Activated T-helper 2 cell treated with anti-CD3 and anti-CD28 coated beads, Interferon-gamma antibody, Interleukin-2, Interleukin-4, amounts not matched to agents 10 μg/mL and 5 μg/mL and 100 μg/mL, durations not matched to agents 14 hours and 24 hours and 36 hours (primary cell): ENCODE measurements around the gene BRME1. TPM values are rescaled to one million over a fixed set of nuclear protein-coding genes. Genes with fewer than 3 reads are reported as not detected.

ENCODE experiments used
- DNase-seq: peaks from one replicate; pipeline ENCODE4 v3.0.0; 2021; ENCODE audit warnings: low spot score
- H3K27ac Mint-ChIP-seq: one replicate; pipeline ENCODE4 v1.8.0; 2021; ENCODE audit warnings: mixed read lengths
- H3K27me3 Mint-ChIP-seq: one replicate; pipeline ENCODE4 v1.8.0; 2021; ENCODE audit warnings: low read depth, mixed read lengths
- H3K36me3 Mint-ChIP-seq: one replicate; pipeline ENCODE4 v1.8.0; 2021; ENCODE audit warnings: low read depth, mixed read lengths
- H3K4me1 Mint-ChIP-seq: one replicate; pipeline ENCODE4 v1.8.0; 2021; ENCODE audit warnings: low read depth, mixed read lengths
- H3K4me3 Mint-ChIP-seq: one replicate; pipeline ENCODE4 v1.8.0; 2021; ENCODE audit warnings: low read depth, mild to moderate bottlenecking, moderate library complexity, mixed read lengths
- H3K9me3 Mint-ChIP-seq: one replicate; pipeline ENCODE4 v1.8.0; 2021; ENCODE audit warnings: mixed read lengths
- intact Hi-C: fragments of 100-400 bp; cut with micrococcal nuclease; formaldehyde crosslinking; loops from one replicate; pipeline ENCODE4 v1.15.1; 2023
- total RNA-seq: library from RNA; stranded (reverse); gene quantifications from 2 replicates; pipeline ENCODE4 v1.2.3, GENCODE V29; 2022

BRME1 gene
- total RNA-seq, 1 donor from 2014 or later, result 15.3 TPM

DNA sequence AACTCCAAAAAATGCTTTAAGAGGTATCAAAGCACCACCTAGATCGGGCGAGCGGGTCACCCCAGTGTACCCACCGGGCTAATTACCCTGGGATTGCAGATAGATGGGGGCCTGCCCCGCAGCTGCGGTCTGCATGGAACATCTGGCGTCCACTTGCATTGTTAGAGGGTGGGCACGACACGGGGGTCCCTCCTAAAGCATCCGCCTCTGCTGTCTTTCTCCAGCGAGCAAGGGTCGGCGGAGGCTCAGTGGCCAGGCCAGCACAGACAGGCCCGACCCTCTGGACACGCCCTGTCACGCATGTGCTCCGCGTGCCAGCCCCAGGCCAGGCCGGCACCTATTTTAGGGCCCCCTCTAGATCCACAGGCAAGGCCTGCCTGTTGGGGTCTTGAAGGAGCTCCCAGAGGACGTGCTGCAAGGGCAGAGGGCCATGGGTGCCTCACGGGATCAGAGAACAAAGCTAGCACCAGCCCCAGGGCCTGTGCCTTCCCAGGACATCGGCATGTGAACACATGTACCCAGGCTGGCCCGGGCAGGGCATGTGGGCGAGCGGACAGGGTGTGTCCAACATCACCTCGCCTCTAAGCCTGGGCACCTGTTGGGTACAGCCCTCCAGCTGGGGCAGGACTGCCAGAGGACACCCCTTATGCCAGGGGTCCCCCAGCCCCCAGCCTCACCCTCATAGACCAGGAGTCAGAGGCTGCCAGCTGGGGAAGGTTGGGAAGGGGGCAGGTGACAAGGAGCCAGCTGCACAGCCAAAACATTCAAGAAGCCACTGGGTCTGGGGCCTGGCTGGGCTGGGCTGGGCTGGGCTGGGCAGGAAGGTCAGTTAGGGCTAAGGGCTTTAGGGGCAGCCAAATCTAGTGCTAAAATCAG lies 64.6 kb downstream of the BRME1 start:
- Mint-ChIP-seq H3K4me1 (peaks cover 38% of the 10 kb centered on the region), H3K27me3 (no peaks in the 10 kb centered on the region), H3K9me3 (no peaks in the 10 kb centered on the region), H3K4me3 (peak overlapping the region; percentile 92), H3K27ac (peak overlapping the region; percentile 90), H3K36me3 (peaks cover 44% of the 10 kb centered on the region)
- intact Hi-C loops, result no loop called here
- DNase-seq, result no peak

DNA sequence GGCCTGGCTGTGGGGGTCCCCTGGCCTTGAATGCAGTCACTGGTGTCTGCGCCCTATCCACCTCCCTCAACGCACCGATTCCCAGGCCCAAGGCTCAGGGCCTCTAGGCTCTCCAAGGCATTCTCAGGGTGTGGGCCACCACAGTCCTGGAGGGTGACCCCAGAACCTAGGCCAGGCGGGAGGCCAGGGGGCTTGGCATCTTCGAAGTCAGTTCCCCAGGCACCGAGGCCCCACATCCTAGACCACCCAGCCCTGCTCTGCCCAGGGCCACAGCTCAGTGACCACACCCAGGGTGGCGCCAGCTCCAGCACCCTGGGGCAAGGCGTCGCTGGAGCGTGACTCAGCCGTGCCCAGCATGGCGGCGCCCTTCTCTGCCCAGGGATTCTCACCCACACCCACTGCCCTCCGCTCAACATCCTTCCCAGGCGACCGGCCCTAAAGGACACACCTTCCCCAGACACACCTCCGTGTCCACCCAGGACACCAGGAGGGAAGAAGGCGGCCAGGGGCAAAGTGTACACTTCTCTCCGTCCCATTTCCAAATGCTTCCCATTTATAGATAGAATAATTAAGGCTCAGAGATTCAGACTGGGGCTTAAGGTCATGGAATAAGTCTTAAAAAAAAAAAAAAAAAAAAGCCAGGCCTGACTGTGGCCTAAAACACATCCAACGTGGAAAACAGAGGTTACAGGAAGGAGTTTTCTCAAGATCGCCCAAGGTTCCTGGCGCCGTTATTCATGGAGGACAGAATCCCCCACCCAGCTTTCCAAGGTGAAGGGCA lies 65.4 kb downstream of the BRME1 start:
- DNase-seq, result no peak
- Mint-ChIP-seq H3K4me1 (peaks cover 35% of the 10 kb centered on the region), H3K36me3 (peaks cover 49% of the 10 kb centered on the region), H3K9me3 (no peaks in the 10 kb centered on the region), H3K27ac (peak overlapping the region; percentile 90), H3K4me3 (peak overlapping the region; percentile 92), H3K27me3 (no peaks in the 10 kb centered on the region)
- intact Hi-C loops, result no loop called here

DNA sequence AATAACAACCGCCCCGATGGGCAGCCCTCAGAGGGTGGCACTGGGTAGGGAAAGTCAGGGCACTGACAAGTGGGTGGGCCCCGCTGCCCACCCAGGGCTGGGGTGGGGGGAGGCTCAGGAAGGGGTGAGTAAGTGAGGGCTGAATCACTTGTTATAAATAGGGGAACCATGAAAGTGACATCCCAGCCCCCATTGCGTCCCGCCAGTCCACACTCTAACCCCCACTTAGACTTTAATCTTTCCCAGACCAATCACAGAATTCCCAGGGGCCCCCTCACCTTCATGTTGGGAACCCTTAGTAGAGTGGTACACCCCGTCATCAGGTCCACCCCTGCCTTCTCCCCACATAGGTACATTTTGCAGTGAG lies 66.0 kb downstream of the BRME1 start:
- Mint-ChIP-seq H3K9me3 (no peaks in the 10 kb centered on the region), H3K27me3 (no peaks in the 10 kb centered on the region), H3K36me3 (peaks cover 49% of the 10 kb centered on the region), H3K4me3 (peak overlapping the region; percentile 92), H3K27ac (peak overlapping the region; percentile 90), H3K4me1 (peaks cover 32% of the 10 kb centered on the region)
- no peak for DNase-seq
- intact Hi-C loops, result loop anchor here (1.0 to 5.0 kb wide), 4 partner anchors 7 to 1048 kb away; partner anchors contain the start of genes IER2, JUNB and STX10

DNA sequence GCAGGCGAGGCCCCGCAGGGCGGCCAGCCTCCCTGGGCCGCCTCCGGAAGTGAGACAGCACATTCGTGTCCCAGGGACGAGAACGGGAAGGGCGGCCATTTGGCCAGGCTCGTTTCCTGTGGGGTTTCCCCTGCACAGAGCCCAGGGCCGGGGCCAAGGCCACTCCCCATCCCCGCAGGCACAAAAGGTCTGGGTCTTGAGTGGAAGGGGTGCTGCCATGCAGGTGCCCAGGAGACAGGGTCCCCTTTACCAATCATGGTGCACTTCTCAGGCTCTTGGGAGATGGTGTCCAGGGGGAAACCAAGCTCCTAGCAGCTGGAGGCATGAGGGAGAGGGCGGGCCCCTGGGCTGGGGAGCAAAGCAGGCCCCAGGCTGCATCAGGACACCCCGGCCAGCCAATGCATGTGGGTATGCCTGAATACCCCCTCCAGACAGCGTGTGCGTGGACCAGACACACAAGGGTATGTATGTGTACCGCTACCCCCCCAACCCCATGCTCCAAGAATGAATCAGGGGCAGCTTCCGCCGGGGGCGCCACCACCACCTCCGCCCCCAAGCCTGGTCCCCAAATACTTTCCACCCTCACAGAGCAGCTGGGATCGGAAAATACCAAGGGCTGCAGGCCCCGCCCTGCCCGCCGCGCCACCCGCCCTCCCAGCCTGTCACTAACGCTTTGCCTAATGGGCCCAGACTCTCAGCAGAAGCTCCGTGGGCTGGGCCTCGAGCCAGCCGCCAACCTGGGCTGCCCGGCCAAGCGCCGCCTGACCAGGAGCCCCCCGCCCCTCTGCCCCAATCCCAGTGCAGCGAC lies 66.6 kb downstream of the BRME1 start:
- Mint-ChIP-seq H3K27ac (peak overlapping the region; percentile 90), H3K4me3 (peak overlapping the region; percentile 92), H3K36me3 (peaks cover 53% of the 10 kb centered on the region), H3K4me1 (peaks cover 29% of the 10 kb centered on the region), H3K27me3 (no peaks in the 10 kb centered on the region), H3K9me3 (no peaks in the 10 kb centered on the region)
- peak; percentile 77 for DNase-seq
- intact Hi-C loops, result loop anchor here (1.0 to 5.0 kb wide), 4 partner anchors 8 to 1047 kb away; partner anchors contain the start of genes IER2, JUNB and STX10

DNA sequence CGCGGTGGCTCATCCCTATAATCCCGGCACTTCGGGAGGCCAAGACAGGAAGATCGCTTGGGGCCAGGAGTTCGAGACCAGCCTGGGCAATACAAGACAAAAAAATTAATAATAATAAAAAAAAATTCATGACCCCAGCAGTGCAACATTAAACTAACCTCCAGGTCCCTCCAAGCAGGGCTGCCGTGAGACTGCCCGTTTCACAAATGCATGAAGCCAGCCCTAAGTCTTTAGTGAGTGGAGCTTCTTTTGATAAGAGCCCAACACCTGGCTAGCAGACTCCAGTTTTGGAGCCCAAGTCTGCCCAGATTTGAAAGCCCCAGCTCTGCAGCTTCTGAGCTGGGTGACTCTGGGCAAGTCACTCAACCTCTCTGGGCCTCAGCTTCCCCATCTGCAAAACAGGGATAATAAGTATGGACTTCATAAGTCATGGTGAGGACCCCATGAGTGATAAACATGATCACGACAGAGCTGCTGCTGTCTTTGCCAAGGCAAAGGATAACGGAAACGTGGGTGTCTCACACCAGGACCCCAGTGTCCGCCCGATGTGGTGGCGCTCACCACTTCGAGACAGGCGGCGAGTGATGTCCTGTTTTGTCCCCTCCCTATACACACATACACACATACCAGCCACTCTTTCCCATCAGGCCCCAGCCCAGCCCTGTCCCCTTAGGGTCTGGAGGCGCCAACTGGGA lies 67.3 kb downstream of the BRME1 start:
- Mint-ChIP-seq H3K27me3 (no peaks in the 10 kb centered on the region), H3K9me3 (no peaks in the 10 kb centered on the region), H3K4me3 (peak overlapping the region; percentile 92), H3K4me1 (peaks cover 31% of the 10 kb centered on the region), H3K36me3 (peaks cover 59% of the 10 kb centered on the region), H3K27ac (peak overlapping the region; percentile 90)
- intact Hi-C loops, result loop anchor here (1.0 to 5.0 kb wide), 4 partner anchors 9 to 1046 kb away; partner anchors contain the start of genes IER2, JUNB and STX10
- no peak for DNase-seq

DNA sequence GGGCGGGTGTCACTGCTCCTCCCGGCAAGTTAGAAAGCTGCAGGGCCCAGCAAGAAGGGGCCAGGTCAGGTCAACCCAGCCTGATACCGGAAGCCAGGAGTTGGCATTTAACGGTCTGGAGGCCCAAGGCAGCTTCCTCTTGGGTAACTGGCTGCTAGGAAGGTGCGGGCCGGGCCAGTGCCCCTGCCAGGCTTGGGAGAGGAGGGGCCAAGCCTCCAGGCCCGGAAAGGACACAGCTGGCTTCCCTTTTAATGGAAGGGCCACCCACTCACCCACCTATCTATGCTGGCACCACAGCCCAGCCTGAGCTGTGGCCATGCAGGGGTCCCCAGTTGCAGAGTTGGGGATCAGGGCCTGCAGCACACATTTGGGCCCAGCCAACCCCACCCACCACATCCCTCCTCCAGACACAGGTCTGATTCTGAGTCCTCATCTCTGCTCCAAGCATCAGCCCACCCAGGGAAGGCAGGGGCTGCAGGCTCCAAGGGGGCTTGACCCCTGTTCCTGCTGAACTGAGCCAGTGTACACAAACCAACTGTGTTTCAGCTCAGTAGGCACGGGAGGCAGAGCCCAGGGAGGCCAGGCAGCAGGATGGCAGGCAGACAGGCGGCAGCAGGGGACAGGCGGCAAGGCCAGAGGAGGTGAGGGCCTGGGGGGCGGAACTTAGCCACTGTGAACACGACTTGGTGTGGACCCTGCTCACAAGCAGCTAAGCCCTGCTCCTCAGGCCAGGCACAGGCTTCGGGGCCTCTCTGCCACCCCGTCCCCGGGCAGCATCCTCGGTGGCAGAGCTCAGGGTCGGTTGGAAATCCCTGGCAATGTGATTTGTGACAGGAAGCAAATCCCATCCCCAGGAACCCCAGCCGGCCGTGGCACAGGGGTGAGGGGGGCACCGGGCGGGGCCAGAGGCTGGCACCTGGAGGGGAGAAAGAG lies 69.9 kb downstream of the BRME1 start:
- H3K4me3 Mint-ChIP-seq, result peak overlapping the region; percentile 79
- H3K4me1 Mint-ChIP-seq, result peaks cover 36% of the 10 kb centered on the region
- no peak for DNase-seq
- no peaks in the 10 kb centered on the region for H3K9me3 Mint-ChIP-seq
- no peaks in the 10 kb centered on the region for H3K27me3 Mint-ChIP-seq
- H3K36me3 Mint-ChIP-seq, result peaks cover 61% of the 10 kb centered on the region
- H3K27ac Mint-ChIP-seq, result peak overlapping the region; percentile 99
- intact Hi-C loops, result loop anchor here (2.0 to 5.0 kb wide), 4 partner anchors 51 to 1044 kb away; partner anchors contain the start of genes IER2, JUNB and STX10

DNA sequence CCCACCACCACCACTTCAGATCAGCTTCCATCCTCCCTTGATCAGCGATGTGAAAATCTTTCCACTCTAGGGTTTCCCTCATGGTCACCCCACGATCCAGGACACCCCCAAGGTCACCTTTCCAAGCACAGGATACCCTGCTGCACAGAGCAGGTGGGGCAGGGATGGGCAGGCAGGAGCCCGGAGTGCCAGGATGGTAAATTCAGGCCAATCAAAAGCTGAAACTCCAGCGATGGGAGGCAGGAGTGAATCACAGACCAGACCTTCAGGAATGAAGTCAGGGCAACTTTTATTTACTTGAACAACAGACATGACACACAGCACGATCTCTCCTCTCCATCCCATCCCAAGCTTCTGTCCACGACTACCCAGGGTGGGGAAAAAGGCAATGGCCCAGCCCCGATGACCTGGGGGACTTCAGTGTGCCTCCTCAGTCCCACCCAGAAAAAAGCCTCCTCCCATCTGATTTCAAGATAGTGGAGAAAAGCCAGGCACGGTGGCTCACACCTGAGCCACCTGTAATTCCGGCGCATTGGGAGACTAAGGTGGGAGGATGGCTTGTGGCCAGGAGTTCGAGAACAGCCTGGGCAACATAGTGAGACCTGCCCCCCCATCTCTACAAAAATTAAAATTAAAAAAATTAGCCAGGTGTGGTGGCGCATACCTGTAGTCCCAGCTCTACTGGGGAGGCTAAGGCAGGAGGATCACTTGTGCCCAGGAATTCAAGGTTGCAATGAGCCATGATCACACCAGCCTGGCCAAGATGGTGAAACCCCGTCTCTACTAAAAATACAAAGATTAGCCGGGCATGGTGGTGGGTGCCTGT lies 71.5 kb downstream of the BRME1 start:
- Mint-ChIP-seq H3K27me3 (no peaks in the 10 kb centered on the region), H3K9me3 (no peaks in the 10 kb centered on the region), H3K4me1 (peaks cover 32% of the 10 kb centered on the region), H3K27ac (peak overlapping the region; percentile 90), H3K4me3 (peak overlapping the region; percentile 66), H3K36me3 (peaks cover 51% of the 10 kb centered on the region)
- no peak for DNase-seq
- intact Hi-C loops, result loop anchor here (5.0 kb wide), 3 partner anchors 102 to 1042 kb away; partner anchors contain the start of genes IER2, JUNB and STX10

DNA sequence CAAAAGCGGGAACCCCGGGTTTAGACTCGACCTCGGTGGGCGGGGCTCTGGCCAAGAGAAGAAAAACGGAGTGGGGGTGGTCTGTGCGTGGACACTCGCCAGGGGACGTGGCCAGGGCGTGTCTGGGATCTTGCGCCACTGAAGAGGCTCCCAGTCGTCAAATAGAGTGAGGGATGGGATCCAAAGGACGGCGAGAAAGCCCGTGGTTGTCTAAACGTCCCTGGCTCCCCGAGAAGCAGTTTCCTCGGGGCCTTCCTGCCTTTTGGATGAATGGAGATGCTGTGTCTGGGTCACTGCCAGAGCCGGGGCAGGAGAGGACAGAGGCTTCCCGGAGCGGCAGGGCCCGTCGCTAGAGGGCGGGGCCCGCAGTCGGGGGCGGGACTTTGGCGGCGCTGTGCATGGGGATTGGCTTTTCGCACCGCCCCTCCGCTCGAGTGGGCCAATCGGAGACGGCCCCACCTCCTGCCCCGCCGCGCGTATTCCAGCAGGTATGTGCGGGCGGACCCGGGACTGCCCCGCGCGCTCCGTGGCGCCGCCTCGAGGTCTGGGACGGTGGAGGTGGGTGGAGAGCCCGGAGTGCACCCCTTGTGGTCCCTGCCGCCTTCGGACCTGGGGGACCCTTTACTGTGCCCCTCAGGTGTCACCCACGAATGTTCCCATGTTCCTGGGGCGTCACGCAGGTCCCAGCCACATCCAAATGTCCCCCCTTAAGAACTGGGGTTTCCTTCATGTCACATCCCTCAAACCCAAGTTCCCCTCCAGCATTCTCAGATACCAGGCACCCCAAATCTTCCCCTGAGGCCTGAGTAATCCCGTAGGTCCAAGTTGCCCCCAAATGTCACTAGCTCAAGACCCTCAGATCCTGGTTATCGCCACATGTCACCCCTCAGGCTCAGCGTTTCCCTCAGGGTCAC lies 72.3 kb downstream of the BRME1 start:
- H3K4me3 Mint-ChIP-seq, result peak overlapping the region; percentile 74
- H3K4me1 Mint-ChIP-seq, result peaks cover 28% of the 10 kb centered on the region
- intact Hi-C loops, result loop anchor here (1.0 to 2.0 kb wide), 2 partner anchors 13 to 38 kb away; partner anchors contain the start of gene ZSWIM4
- peaks cover 47% of the 10 kb centered on the region for H3K36me3 Mint-ChIP-seq
- no peaks in the 10 kb centered on the region for H3K9me3 Mint-ChIP-seq
- H3K27me3 Mint-ChIP-seq, result no peaks in the 10 kb centered on the region
- DNase-seq, result peak; percentile 90
- peak overlapping the region; percentile 90 for H3K27ac Mint-ChIP-seq
